HEK293T (cell line): ENCODE results near the gene TUBGCP3.
"Not testable (repeated sequence)": the region's sequence is repeated elsewhere in the genome, so short reads cannot be mapped to it uniquely, and the experiment has no call there.

Experiments used
- CTCF ChIA-PET: fragments of 350-600 bp; formaldehyde crosslinking; extraction: SDS; loops from one replicate; lab custom pipeline; 2021; ENCODE audit warnings: antibody characterized with exemption, inconsistent platforms; lab: Yijun Ruan, JAX
- POLR2A ChIA-PET: fragments of 350-600 bp; formaldehyde crosslinking; extraction: SDS; loops from one replicate; lab custom pipeline; 2020; ENCODE audit warnings: antibody characterized with exemption, inconsistent platforms; lab: Yijun Ruan, JAX
- DNase-seq: peaks from one replicate; pipeline ENCODE4 v3.0.0; 2012; ENCODE audit warnings: mixed read lengths; ENCODE audit errors: extremely low spot score
- ARNT ChIP-seq: fragments of 450-650 bp; IDR thresholded peaks from 2 replicates; pipeline ENCODE4 v1.6.1; 2017; ENCODE audit warnings: mild to moderate bottlenecking
- BHLHE40 ChIP-seq: fragments of 450-650 bp; IDR thresholded peaks from 2 replicates; pipeline ENCODE4 v1.6.1; 2016; ENCODE audit warnings: mild to moderate bottlenecking, moderate library complexity, borderline replicate concordance
- CTBP1 ChIP-seq: fragments of 450-650 bp; IDR thresholded peaks from 2 replicates; pipeline ENCODE4 v1.6.1; 2016; ENCODE audit warnings: borderline replicate concordance
- ELF4 ChIP-seq: fragments of 450-650 bp; IDR thresholded peaks from 2 replicates; pipeline ENCODE4 v1.6.1; 2017; ENCODE audit warnings: antibody characterized with exemption
- FOXA1 ChIP-seq: fragments of 450-650 bp; IDR thresholded peaks from 2 replicates; pipeline ENCODE4 v1.6.1; 2016; ENCODE audit warnings: mild to moderate bottlenecking
- FOXK2 ChIP-seq: fragments of 450-650 bp; IDR thresholded peaks from 2 replicates; pipeline ENCODE4 v1.6.1; 2016; ENCODE audit warnings: mild to moderate bottlenecking
- FOXM1 ChIP-seq: fragments of 450-650 bp; IDR thresholded peaks from 2 replicates; pipeline ENCODE4 v1.6.1; 2017; ENCODE audit warnings: mild to moderate bottlenecking, borderline replicate concordance
- HDGF ChIP-seq: fragments of 450-650 bp; IDR thresholded peaks from 2 replicates; pipeline ENCODE4 v1.6.1; 2017; ENCODE audit warnings: antibody characterized with exemption, borderline replicate concordance
- L3MBTL2 ChIP-seq: fragments of 450-650 bp; conservative IDR thresholded peaks from 2 replicates; pipeline ENCODE4 v1.6.1; 2016; ENCODE audit warnings: mild to moderate bottlenecking
- LEF1 ChIP-seq: fragments of 450-650 bp; IDR thresholded peaks from 2 replicates; pipeline ENCODE4 v1.6.1; 2017; ENCODE audit warnings: mild to moderate bottlenecking, borderline replicate concordance
- NFRKB ChIP-seq: fragments of 450-650 bp; IDR thresholded peaks from 2 replicates; pipeline ENCODE4 v1.6.1; 2016; ENCODE audit warnings: mild to moderate bottlenecking, moderate library complexity
- PKNOX1 ChIP-seq: fragments of 450-650 bp; IDR thresholded peaks from 2 replicates; pipeline ENCODE4 v1.6.1; 2016
- SP1 ChIP-seq: fragments of 450-650 bp; IDR thresholded peaks from 2 replicates; pipeline ENCODE4 v1.6.1; 2017
- SUZ12 ChIP-seq: fragments of 450-650 bp; IDR thresholded peaks from 2 replicates; pipeline ENCODE4 v1.6.1; 2016; ENCODE audit warnings: mild to moderate bottlenecking
- TARDBP ChIP-seq: fragments of 450-650 bp; IDR thresholded peaks from 2 replicates; pipeline ENCODE4 v1.6.1; 2016
- ZNF384 ChIP-seq: fragments of 450-650 bp; IDR thresholded peaks from 2 replicates; pipeline ENCODE4 v1.6.1; 2016

The TUBGCP3 gene

GRCh38 chr13:112587764-112588489, at the start of gene TUBGCP3:
TUBGCP3 (minus strand) TSS chr13:112588153; CDS start chr13:112587980, 173 bp downstream.
- TF ChIP-seq L3MBTL2 = peak; percentile 98
- TF ChIP-seq ARNT = no peak
- no peak for TF ChIP-seq SP1
- TF ChIP-seq FOXA1 = no peak
- no peak for TF ChIP-seq FOXM1
- TF ChIP-seq TARDBP = no peak
- no peak; the same call in 1 of the 2 replicates for TF ChIP-seq NFRKB
- TF ChIP-seq SUZ12 = no peak
- no peak for TF ChIP-seq FOXK2
- no peak for TF ChIP-seq LEF1
- TF ChIP-seq HDGF = no peak
- TF ChIP-seq ZNF384 = no peak
- TF ChIP-seq CTBP1 = peak; percentile 61; the same call in 1 of the 2 replicates
- ChIA-PET CTCF (no interaction called here), POLR2A (interaction anchor here (1.2 to 2.4 kb wide), 4 partner anchors 17 to 28 kb away, joined by 3 to 20 read pairs (median 4); no protein-coding TSS in a partner anchor)
- peak; percentile 69 for DNase-seq

GRCh38 chr13:112637017-112637801, 49.3 kb upstream of the TUBGCP3 start:
- TF ChIP-seq FOXM1 = no peak
- no peak for TF ChIP-seq CTBP1
- TF ChIP-seq TARDBP = no peak
- no peak for TF ChIP-seq ELF4
- TF ChIP-seq SP1 = no peak
- TF ChIP-seq LEF1 = no peak
- no peak for TF ChIP-seq PKNOX1
- no peak for TF ChIP-seq FOXA1
- no peak for TF ChIP-seq SUZ12
- no peak for TF ChIP-seq HDGF
- no peak for TF ChIP-seq FOXK2
- TF ChIP-seq ARNT = no peak
- TF ChIP-seq BHLHE40 = no peak
- ChIA-PET CTCF (no interaction called here), POLR2A (no interaction called here)
- DNase-seq = no peak

- ChIA-PET POLR2A (no interaction called here), CTCF (no interaction called here)
- no peak for DNase-seq
- TF ChIP-seq NFRKB (no peak), FOXM1 (no peak), SUZ12 (no peak), LEF1 (no peak), ELF4 (no peak), TARDBP (no peak), PKNOX1 (no peak), SP1 (no peak), ZNF384 (no peak), CTBP1 (no peak), L3MBTL2 (no peak), HDGF (no peak), FOXK2 (no peak), ARNT (no peak), FOXA1 (no peak), BHLHE40 (no peak)
Measured at GRCh38 chr13:112636401-112636975, 48.5 kb upstream of the TUBGCP3 start.

- TF ChIP-seq CTBP1 = no peak
- no peak for TF ChIP-seq BHLHE40
- no peak for TF ChIP-seq L3MBTL2
- ChIA-PET CTCF (no interaction called here), POLR2A (no interaction called here)
- DNase-seq = no peak
Measured at GRCh38 chr13:112635323-112635722, 47.4 kb upstream of the TUBGCP3 start.

GRCh38 chr13:112634102-112634501, 46.1 kb upstream of the TUBGCP3 start:
- DNase-seq = no peak
- POLR2A ChIA-PET = no interaction called here
- TF ChIP-seq BHLHE40 (no peak), L3MBTL2 (no peak), ELF4 (no peak), TARDBP (no peak), FOXM1 (no peak), ZNF384 (no peak), SP1 (no peak), LEF1 (no peak), FOXA1 (no peak), HDGF (no peak), NFRKB (no peak), CTBP1 (no peak), ARNT (no peak), FOXK2 (no peak), SUZ12 (no peak), PKNOX1 (no peak)
- CTCF ChIA-PET = interaction anchor here (1.2 kb wide), 1 partner anchor 19 kb away, joined by 5 read pairs; no protein-coding TSS in a partner anchor

GRCh38 chr13:112630226-112630625, 42.3 kb upstream of the TUBGCP3 start:
- POLR2A ChIA-PET = not testable (repeated sequence)

More at GRCh38 chr13:112630226-112630625, 42.3 kb upstream of the TUBGCP3 start:
- DNase-seq, CTCF ChIA-PET: not testable (repeated sequence)
